T-helper 9 cell (primary cell): ENCODE data around the gene PTAR1.

ENCODE experiments used
- DNase-seq: peaks from one replicate; pipeline ENCODE4 v3.0.0-alpha.2; 2020

PTAR1 gene

DNA sequence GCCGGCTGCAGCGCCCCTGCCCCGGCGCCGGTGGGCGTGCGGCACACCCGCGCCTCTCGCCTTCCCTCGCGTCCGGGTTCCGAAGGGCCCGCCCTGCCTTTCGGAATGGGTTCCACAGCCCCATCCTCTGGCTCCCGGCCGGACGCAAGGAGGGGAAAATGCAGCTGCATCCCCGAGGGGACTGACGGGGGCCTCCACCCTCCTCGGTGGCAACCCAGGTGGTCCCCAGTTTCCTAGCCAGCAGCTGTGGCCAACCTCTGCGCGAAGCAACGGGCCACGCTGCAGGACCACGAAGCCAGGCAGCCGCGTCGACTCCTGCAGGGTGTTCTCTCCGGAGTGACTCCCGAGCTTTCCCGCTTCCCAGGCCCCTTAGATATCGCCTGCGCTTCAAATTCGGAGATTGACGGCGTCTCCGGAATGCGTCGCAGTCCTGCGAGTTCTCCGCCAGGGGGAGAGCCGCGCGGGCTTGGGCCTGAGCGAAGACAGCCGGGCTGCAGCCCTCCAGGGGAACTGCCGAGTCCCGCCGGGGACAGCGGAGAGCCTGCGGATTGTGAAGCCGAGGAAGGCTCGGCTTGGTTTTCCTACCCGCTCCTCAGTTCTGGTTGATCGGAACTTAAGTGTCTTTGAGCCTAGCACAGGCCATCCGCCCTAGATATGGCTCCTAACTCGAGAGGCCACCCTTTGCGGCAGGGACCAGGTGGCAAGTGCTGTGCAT is 87.1 kb downstream of the PTAR1 start:
- peak; percentile 47 for DNase-seq

GRCh38 chr9:69671879-69672595 is 87.8 kb downstream of the PTAR1 start, which contains the start of gene APBA1:
APBA1 (minus strand) TSS chr9:69672371.
- DNase-seq: peak; percentile 16

DNA sequence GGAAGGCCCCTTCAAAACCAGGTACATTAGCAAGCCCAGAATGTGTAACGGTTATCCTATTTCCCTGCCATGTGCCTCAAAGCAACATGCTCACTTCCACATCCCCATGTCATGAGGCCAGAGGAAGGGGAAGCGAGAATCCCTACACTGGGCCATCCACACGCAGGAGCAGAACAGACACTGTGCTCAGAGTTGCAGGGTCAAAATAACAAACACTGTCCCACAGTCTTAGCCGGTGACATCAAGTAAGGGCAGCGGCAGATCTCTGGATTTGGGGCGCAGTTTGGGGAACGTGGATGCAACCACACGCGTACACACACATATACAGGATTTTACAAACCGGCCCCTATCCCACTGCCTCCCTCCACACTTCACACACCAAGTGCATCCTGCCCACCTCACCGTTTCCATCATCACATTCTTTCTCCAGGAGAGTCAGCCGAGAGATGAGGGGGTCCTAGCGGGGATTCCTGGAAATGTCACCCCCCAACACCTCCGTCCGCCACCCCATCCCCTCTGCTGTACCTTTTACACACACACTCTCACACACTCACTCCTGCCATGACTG is 88.4 kb downstream of the PTAR1 start:
- DNase-seq: no peak

DNA sequence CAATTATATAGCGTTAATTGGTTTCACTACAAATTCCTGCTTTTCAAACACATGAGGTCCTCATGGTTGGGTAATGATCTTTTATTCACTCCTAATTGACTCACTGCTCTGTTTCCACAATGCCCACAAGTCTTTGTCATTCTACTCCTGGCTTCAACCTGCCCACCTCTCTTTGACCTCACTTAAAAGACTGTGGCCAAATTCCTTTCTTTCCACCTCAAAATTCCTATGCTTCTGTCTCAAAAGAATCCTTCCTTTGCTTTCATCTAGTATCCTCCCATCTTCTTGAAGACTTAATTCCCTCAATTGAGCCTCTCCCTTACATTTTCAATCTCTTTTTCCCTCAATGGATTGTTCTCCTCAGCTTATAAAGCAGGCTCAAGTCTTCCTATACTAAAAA is 92.5 kb downstream of the PTAR1 start:
- DNase-seq: no peak

DNA sequence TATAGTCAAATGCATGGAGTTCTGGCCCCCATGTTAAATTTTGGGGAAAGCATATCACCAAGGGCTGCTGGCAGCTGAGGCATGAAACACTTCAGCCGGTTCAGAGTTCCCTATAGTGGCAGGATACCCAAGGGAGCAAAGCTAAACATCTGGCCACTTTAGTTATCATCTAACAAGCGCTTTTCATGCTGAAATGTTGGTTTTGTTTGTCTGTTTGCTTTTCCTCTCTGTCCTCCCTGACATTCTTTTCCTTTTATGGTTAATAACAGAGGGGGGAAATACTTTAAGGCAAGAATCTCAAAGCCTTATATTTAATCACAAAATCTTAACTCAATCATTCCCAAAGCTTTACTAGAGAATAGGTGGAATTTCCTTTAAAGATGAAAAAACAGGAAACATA is 99.5 kb downstream of the PTAR1 start:
- no peak for DNase-seq
